ENCODE data around the gene FOXK1. TPM values are rescaled to one million over a fixed set of nuclear protein-coding genes. Genes with fewer than 3 reads are reported as not detected.

Gene FOXK1
- total and polyA plus RNA-seq, 2 experiments from 2014 or later, result 2.3 to 12.7 TPM

DNA sequence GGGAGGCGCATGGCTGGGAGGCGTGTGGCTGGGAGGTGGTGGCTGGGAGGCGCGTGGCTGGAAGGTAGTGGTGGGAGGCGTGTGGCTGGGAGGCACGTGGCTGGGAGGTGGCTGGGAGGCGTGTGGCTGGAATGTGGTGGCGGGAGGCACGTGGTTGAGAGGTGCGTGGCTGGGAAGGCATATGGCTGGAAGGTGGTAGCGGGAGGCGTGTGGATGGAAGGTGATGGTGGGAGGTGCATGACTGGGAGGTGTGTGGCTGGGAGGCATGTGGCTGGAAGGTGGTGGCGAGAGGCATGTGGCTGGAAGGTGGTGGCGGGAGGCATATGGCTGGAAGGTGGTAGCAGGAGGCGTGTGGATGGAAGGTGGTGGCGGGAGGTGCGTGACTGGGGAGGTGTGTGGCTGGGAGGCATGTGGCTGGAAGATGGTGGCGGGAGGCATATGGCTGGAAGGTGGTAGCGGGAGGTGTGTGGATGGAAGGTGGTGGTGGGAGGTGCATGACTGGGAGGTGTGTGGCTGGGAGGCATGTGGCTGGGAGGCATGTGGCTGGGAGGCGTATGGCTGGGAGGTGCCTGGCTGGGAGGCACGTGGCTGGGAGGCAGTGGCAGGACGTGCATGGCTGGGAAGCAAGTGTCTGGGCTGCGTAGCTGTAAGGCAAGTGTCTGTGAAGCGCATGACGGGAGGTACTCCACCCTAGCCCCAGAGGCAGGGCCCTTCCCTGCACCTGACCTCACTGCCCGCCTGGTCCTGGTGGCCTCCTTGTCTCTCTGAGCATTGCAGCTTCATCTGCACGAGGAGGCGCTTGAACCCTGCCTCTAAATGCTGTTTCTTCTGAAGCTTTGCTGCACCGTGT is 35.1 kb downstream of the FOXK1 start (continued):
- TF ChIP-seq, protein P1, sequence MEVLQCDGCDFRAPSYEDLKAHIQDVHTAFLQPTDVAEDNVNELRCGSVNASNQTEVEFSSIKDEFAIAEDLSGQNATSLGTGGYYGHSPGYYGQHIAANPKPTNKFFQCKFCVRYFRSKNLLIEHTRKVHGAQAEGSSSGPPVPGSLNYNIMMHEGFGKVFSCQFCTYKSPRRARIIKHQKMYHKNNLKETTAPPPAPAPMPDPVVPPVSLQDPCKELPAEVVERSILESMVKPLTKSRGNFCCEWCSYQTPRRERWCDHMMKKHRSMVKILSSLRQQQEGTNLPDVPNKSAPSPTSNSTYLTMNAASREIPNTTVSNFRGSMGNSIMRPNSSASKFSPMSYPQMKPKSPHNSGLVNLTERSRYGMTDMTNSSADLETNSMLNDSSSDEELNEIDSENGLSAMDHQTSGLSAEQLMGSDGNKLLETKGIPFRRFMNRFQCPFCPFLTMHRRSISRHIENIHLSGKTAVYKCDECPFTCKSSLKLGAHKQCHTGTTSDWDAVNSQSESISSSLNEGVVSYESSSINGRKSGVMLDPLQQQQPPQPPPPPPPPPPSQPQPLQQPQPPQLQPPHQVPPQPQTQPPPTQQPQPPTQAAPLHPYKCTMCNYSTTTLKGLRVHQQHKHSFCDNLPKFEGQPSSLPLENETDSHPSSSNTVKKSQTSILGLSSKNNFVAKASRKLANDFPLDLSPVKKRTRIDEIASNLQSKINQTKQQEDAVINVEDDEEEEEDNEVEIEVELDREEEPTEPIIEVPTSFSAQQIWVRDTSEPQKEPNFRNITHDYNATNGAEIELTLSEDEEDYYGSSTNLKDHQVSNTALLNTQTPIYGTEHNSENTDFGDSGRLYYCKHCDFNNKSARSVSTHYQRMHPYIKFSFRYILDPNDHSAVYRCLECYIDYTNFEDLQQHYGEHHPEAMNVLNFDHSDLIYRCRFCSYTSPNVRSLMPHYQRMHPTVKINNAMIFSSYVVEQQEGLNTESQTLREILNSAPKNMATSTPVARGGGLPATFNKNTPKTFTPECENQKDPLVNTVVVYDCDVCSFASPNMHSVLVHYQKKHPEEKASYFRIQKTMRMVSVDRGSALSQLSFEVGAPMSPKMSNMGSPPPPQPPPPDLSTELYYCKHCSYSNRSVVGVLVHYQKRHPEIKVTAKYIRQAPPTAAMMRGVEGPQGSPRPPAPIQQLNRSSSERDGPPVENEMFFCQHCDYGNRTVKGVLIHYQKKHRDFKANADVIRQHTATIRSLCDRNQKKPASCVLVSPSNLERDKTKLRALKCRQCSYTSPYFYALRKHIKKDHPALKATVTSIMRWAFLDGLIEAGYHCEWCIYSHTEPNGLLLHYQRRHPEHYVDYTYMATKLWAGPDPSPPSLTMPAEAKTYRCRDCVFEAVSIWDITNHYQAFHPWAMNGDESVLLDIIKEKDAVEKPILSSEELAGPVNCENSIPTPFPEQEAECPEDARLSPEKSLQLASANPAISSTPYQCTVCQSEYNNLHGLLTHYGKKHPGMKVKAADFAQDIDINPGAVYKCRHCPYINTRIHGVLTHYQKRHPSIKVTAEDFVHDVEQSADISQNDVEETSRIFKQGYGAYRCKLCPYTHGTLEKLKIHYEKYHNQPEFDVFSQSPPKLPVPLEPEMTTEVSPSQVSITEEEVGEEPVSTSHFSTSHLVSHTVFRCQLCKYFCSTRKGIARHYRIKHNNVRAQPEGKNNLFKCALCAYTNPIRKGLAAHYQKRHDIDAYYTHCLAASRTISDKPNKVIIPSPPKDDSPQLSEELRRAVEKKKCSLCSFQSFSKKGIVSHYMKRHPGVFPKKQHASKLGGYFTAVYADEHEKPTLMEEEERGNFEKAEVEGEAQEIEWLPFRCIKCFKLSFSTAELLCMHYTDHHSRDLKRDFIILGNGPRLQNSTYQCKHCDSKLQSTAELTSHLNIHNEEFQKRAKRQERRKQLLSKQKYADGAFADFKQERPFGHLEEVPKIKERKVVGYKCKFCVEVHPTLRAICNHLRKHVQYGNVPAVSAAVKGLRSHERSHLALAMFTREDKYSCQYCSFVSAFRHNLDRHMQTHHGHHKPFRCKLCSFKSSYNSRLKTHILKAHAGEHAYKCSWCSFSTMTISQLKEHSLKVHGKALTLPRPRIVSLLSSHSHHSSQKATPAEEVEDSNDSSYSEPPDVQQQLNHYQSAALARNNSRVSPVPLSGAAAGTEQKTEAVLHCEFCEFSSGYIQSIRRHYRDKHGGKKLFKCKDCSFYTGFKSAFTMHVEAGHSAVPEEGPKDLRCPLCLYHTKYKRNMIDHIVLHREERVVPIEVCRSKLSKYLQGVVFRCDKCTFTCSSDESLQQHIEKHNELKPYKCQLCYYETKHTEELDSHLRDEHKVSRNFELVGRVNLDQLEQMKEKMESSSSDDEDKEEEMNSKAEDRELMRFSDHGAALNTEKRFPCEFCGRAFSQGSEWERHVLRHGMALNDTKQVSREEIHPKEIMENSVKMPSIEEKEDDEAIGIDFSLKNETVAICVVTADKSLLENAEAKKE (CRISPR knock-in tag; IDR thresholded peaks at IDR 0.05), result no peak
- TF ChIP-seq JUNB (IDR thresholded peaks at IDR 0.05; ENCODE audit: unreplicated experiment), result no peak

GRCh38 chr7:4718075-4718474 is 36.0 kb downstream of the FOXK1 start:
- no peaks in the 10 kb centered on the region for H3K9me2 ChIP-seq (ENCODE audit: insufficient read depth)
- H3F3A ChIP-seq (replicated peaks; ENCODE audit: low read depth), result no peaks in the 10 kb centered on the region
- H3K4me1 ChIP-seq (ENCODE audit: insufficient read depth), result no peaks in the 10 kb centered on the region
- H3K79me2 ChIP-seq (replicated peaks; ENCODE audit: insufficient read depth), result peaks cover 18% of the 10 kb centered on the region
- DNase-seq (ENCODE audit: low spot score), result no peak
- no peak overlapping the region for H3K27ac Mint-ChIP-seq
- no peaks in the 10 kb centered on the region for H3K36me3 ChIP-seq (ENCODE audit: insufficient read depth)
- H3K27ac ChIP-seq (ENCODE audit: low read depth), result no peak overlapping the region
- H2AFZ ChIP-seq, result no peak overlapping the region
- H3K4me3 Mint-ChIP-seq, result no peak overlapping the region
- peaks cover 13% of the 10 kb centered on the region; the same call in 2 of the 3 replicates for H3K9me3 Mint-ChIP-seq
- H3K4me2 ChIP-seq, result no peak overlapping the region
- H3K4me1 Mint-ChIP-seq, result peaks cover 2% of the 10 kb centered on the region; the same call in 1 of the 3 replicates
- H3K27me3 ChIP-seq (ENCODE audit: insufficient read depth), result no peaks in the 10 kb centered on the region
- H4K20me1 ChIP-seq (replicated peaks; ENCODE audit: insufficient read depth), result peaks cover 73% of the 10 kb centered on the region
- TF ChIP-seq ZNF331 (CRISPR knock-in tag; IDR thresholded peaks at IDR 0.05; ENCODE audit: low read depth), result no peak
- no peak for TF ChIP-seq CREB1 (CRISPR knock-in tag; IDR thresholded peaks at IDR 0.05; ENCODE audit: low read depth)
- TF ChIP-seq, protein P1 (CRISPR knock-in tag; IDR thresholded peaks at IDR 0.05), result no peak
- H3K4me3 ChIP-seq, result no peak overlapping the region
- no peak for ATAC-seq
- peaks cover 13% of the 10 kb centered on the region; the same call in 2 of the 3 replicates for H3K36me3 Mint-ChIP-seq (ENCODE audit: low read depth)
- peaks cover 25% of the 10 kb centered on the region for H3K27me3 Mint-ChIP-seq (ENCODE audit: insufficient read depth, low read depth, poor library complexity)
